ENCODE data around the gene GRM8. TPM values are rescaled to one million over a fixed set of nuclear protein-coding genes. Genes with fewer than 3 reads are reported as not detected.

GRM8 gene
- total and polyA plus RNA-seq, 9 of the 15 experiments (the other 6 are each of a cell fraction or from before 2014, with no cell fraction given) = 0.13 TPM; not detected in 7

GRCh38 chr7:126799541-126799940, 453.2 kb downstream of the GRM8 start:
- no peak for TF ChIP-seq MECOM (CRISPR knock-in tag; IDR thresholded peaks at IDR 0.05)
- TF ChIP-seq ETV5 (CRISPR knock-in tag; IDR thresholded peaks at IDR 0.05; ENCODE audit: low read depth) = no peak
- no peak for TF ChIP-seq C11orf30 (IDR thresholded peaks at IDR 0.05; ENCODE audit: low read depth)
- no peak for TF ChIP-seq ARID2 (IDR thresholded peaks at IDR 0.05)
- TF ChIP-seq ZBTB5 (IDR thresholded peaks at IDR 0.05) = no peak
- TF ChIP-seq ETV1 (tag; conservative IDR thresholded peaks at IDR 0.05; ENCODE audit: low read depth) = no peak
- no peak for TF ChIP-seq ZNF274 (IDR thresholded peaks at IDR 0.05; ENCODE audit: borderline replicate concordance, low read depth, low read length)
- TF ChIP-seq EP400 (IDR thresholded peaks at IDR 0.05) = no peak
- TF ChIP-seq KLF13 (tag; IDR thresholded peaks at IDR 0.05; ENCODE audit: borderline replicate concordance, low read depth) = no peak
- TF ChIP-seq EHMT2 (IDR thresholded peaks at IDR 0.05) = no peak
- no peak for TF ChIP-seq HCFC1 (IDR thresholded peaks at IDR 0.05; ENCODE audit: low read depth, low read length)
- TF ChIP-seq CBFB (CRISPR knock-in tag; IDR thresholded peaks at IDR 0.05) = no peak
- BruUV-seq (replicated peaks) = no TSS peak
- intact Hi-C loops (cut with micrococcal nuclease) = no loop called here
- Histone ChIP-seq H3K79me2 (ENCODE audit: control insufficient read depth, insufficient read depth, low read length) (no peaks in the 10 kb centered on the region), H3K4me3 (no peak overlapping the region), H2AFZ (ENCODE audit: low read depth, low read length) (no peak overlapping the region), H3K36me3 (ENCODE audit: control insufficient read depth, insufficient read depth, low read length) (no peaks in the 10 kb centered on the region), H3K9me1 (ENCODE audit: control insufficient read depth, insufficient read depth, low read length) (no peaks in the 10 kb centered on the region), H3K4me2 (ENCODE audit: insufficient read depth, low read length) (no peak overlapping the region), H3K4me1 (replicated peaks in 1 of 2; ENCODE audit: control insufficient read depth in 2 of 2, insufficient read depth in 2 of 2, low read length in 2 of 2) (no peaks in the 10 kb centered on the region), H4K20me1 (replicated peaks; ENCODE audit: control insufficient read depth, insufficient read depth, low read length) (no peaks in the 10 kb centered on the region), H3K9ac (ENCODE audit: insufficient read depth in 1 of 2, low read depth in 2 of 2, low read length in 2 of 2) (no peak overlapping the region), H3K27ac (ENCODE audit: extremely low read depth, low read depth, low read length) (no peak overlapping the region), H3K9me3 (replicated peaks; ENCODE audit: control insufficient read depth, insufficient read depth, low read depth, low read length) (no peaks in the 10 kb centered on the region), H3K27me3 (ENCODE audit: control insufficient read depth in 2 of 2, insufficient read depth in 2 of 2, low read length in 2 of 2) (no peaks in the 10 kb centered on the region)
- DNase-seq (ENCODE audit: extremely low read depth in 1 of 4, low spot score in 3 of 4) (no peak), ATAC-seq (no peak), FAIRE-seq (no peak)
- ChIA-PET POLR2A (interaction anchor here (0.6 kb wide), 1 partner anchor 469 kb away, joined by 3 read pairs; no protein-coding TSS in a partner anchor), CTCF (ENCODE audit: low intra/inter-chr PET ratio) (no interaction called here)
- in situ Hi-C loops (cut with MboI) = no loop called here
- WGBS (ENCODE audit: insufficient coverage, low coverage, missing lambda C conversion rate) = 0% methylated on average over 1 of the region's 1 CpG

All from K562 (cell line).